Thyroid gland (tissue), 4 donors: ENCODE measurements around the gene CDYL2. TPM values are rescaled to one million over a fixed set of nuclear protein-coding genes. Genes with fewer than 3 reads are reported as not detected.
"Not testable (repeated sequence)": the region's sequence is repeated elsewhere in the genome, so short reads cannot be mapped to it uniquely, and the experiment has no call there.

ENCODE experiments used
- DNase-seq, 2 donors: peaks; one replicate each; pipeline ENCODE4 v3.0.0-alpha.2; 2019
- H3K27ac ChIP-seq, 3 donors: fragments of 200-600 bp; sonication (generic); 1 replicate in 2 of 3; 2 replicates in 1 of 3; pipeline ENCODE4 v1.5.1; 2016 to 2019; ENCODE audit warnings: mild to moderate bottlenecking in 1 of 3, moderate library complexity in 1 of 3
- H3K27me3 ChIP-seq: fragments of 200-600 bp; sonication (generic); one replicate; pipeline ENCODE4 v1.5.1; 2019
- H3K36me3 ChIP-seq, 2 donors: fragments of 200-600 bp; sonication (generic); one replicate each; pipeline ENCODE4 v1.5.1; 2016 to 2019
- H3K4me1 ChIP-seq, 2 donors: fragments of 200-600 bp; sonication (generic); one replicate each; pipeline ENCODE4 v1.5.1; 2017 to 2019
- H3K4me3 ChIP-seq, 3 donors: fragments of 200-600 bp; sonication (generic); replicated peaks in 1 of 3; 1 replicate in 2 of 3; 2 replicates in 1 of 3; pipeline ENCODE4 v1.5.1; 2016; ENCODE audit warnings: mild to moderate bottlenecking in 1 of 3
- H3K9me3 ChIP-seq: fragments of 200-600 bp; sonication (generic); one replicate; pipeline ENCODE4 v1.5.1; 2017
- CTCF ChIP-seq, 6 experiments: fragments of 200-600 bp in 3 of 6; fragments of 450-650 bp in 3 of 6; sonication (generic) in 3 of 6; IDR thresholded peaks; one replicate each; pipeline ENCODE4 v1.5.1; 2016 to 2019; ENCODE audit warnings: antibody characterized with exemption in 6 of 6, mild to moderate bottlenecking in 2 of 6, inconsistent platforms in 1 of 6, moderate library complexity in 1 of 6
- POLR2A ChIP-seq, 2 donors: fragments of 450-650 bp; IDR thresholded peaks; one replicate each; pipeline ENCODE4 v1.6.1; 2017; ENCODE audit warnings: antibody characterized with exemption in 2 of 2, mild to moderate bottlenecking in 2 of 2, moderate library complexity in 1 of 2
- WGBS, 2 donors: methylation state at CpG; one replicate each; pipeline ENCODE4 v1.1.5; 2017; 5-methylcytosine and 5-hydroxymethylcytosine counted together
- intact Hi-C: fragments of 100-400 bp; cut with DNase I; formaldehyde crosslinking; loops from one replicate; pipeline ENCODE4 v1.15.1; 2023
- total RNA-seq, 4 donors: library from RNA; depleted of rRNA; stranded (reverse); fragments of >200 nt; gene quantifications; one replicate each; pipeline ENCODE4 v1.2.3, GENCODE V29; 2016

Gene CDYL2
- total RNA-seq, 4 donors from 2014 or later, result 3.6 to 14.2 (median 5.3) TPM

GRCh38 chr16:80655751-80656150, 148.6 kb downstream of the CDYL2 start:
- H3K9me3 ChIP-seq, result no peaks in the 10 kb centered on the region
- H3K27me3 ChIP-seq, result no peaks in the 10 kb centered on the region
- H3K36me3 ChIP-seq, result no peaks in the 10 kb centered on the region
- H3K27ac ChIP-seq, result no peak overlapping the region
- no peak overlapping the region for H3K4me3 ChIP-seq
- DNase-seq, result no peak
- H3K4me1 ChIP-seq, result no peaks in the 10 kb centered on the region
- TF ChIP-seq CTCF (IDR thresholded peaks at IDR 0.05) (no peak), POLR2A (IDR thresholded peaks at IDR 0.05) (no peak)
- 91 to 92% methylated on average over 9 of the region's 9 CpGs for WGBS, 2 donors
- intact Hi-C loops, result no loop called here

DNA sequence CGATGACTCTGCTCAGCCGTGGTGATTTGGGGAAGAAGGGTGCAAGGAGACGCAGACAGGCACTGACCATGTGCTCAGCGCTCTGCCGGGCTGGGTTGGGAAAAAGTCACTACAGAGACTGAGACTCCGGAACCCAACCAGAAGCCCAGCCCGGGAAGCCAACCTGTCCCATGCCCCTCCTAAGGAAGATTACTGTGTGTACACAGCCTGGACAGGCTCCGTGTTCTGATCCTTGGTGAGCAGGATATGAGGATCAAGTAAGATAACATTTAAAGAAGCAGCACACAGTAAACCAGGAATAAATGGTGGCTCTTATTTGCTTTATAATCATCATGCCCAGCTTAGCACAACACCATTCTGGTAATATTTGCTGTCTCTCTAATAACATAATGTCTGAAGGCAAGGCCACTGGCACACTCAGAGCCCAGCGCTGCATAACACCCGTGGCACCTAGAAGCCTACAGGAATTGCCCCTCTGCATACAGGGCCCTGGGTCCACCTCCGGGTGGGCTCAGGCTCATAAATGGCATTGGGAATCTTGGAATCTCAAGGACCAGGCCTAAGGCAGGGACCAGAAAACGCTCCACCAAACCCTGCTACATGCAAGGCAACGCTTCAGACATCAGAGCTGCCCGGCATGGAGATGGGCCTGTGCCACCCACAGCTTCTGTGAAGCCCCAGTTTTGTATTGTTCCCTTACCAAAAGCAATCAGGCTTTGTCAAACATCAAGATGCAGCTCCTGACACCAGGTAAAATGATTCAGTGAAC, 150.1 kb downstream of the CDYL2 start:
- no peaks in the 10 kb centered on the region for H3K4me1 ChIP-seq
- no peaks in the 10 kb centered on the region for H3K36me3 ChIP-seq
- no peak for DNase-seq
- no peak overlapping the region for H3K27ac ChIP-seq
- H3K9me3 ChIP-seq, result no peaks in the 10 kb centered on the region
- TF ChIP-seq CTCF (IDR thresholded peaks at IDR 0.05) (no peak), POLR2A (IDR thresholded peaks at IDR 0.05) (no peak)
- WGBS, 2 donors, result 89 to 91% methylated on average over 14 of the region's 14 CpGs
- intact Hi-C loops, result no loop called here
- H3K4me3 ChIP-seq, result no peak overlapping the region
- no peaks in the 10 kb centered on the region for H3K27me3 ChIP-seq

- Histone ChIP-seq H3K9me3 (no peaks in the 10 kb centered on the region), H3K27ac (no peak overlapping the region), H3K4me1 (no peaks in the 10 kb centered on the region), H3K27me3 (no peaks in the 10 kb centered on the region), H3K4me3 (no peak overlapping the region), H3K36me3 (no peaks in the 10 kb centered on the region)
- no peak for DNase-seq
- intact Hi-C loops, result no loop called here
- WGBS, 2 donors, result 58 to 73% methylated on average over 5 of the region's 5 CpGs
- TF ChIP-seq POLR2A (IDR thresholded peaks at IDR 0.05) (no peak), CTCF (IDR thresholded peaks at IDR 0.05) (no peak)
Measured at GRCh38 chr16:80652441-80652840, 152.0 kb downstream of the CDYL2 start.

DNA sequence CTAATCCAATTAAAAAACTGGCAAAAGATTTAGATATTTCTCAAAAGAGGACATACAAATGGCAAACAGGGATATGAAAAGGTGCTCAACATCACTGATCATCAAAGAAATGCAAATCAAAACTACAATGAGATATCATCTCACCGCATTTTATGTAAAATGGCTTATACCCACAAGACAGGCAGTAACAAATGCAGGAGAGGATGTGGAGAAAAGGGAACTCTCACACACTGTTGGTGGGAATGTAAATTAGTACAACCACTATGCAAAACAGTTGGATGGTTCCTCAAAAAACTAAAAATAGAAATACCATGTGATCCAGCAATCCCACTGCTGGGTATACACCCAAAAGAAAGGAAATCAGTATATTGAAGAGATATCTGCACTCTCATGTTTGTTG, 154.1 kb downstream of the CDYL2 start:
- H3K27me3 ChIP-seq, DNase-seq, H3K4me1 ChIP-seq, H3K36me3 ChIP-seq, H3K27ac ChIP-seq, H3K9me3 ChIP-seq, intact Hi-C loops, H3K4me3 ChIP-seq: not testable (repeated sequence)
- WGBS, 2 donors, result 94% methylated on average over 1 of the region's 1 CpG

DNA sequence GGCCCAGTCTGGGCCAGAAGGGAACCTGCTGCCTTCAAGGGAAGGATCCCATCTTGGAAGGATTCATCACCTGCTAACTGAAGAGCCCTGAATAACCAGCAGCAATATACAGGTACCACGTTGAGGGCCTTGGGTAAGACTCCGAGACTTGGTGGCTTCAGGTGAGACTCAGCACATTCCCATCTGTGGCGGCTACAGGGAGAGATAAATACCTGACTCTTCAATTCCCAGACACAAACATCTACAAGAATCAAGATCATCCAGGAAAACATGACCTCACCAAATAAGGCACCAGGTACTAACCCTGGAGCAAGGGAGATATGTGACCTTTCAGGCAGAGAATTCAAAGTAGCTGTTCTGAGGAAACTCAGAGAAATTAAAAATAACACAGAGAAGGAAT, 164.1 kb downstream of the CDYL2 start:
- Histone ChIP-seq H3K4me1 (no peaks in the 10 kb centered on the region), H3K9me3 (no peaks in the 10 kb centered on the region), H3K27ac (no peak overlapping the region), H3K36me3 (no peaks in the 10 kb centered on the region), H3K4me3 (no peak overlapping the region), H3K27me3 (no peaks in the 10 kb centered on the region)
- no peak for DNase-seq
- WGBS, 2 donors, result 88 to 89% methylated on average over 3 of the region's 3 CpGs
- intact Hi-C loops, result no loop called here
- TF ChIP-seq POLR2A (IDR thresholded peaks at IDR 0.05) (no peak), CTCF (IDR thresholded peaks at IDR 0.05) (no peak)
